Esophagus muscularis mucosa (tissue), 4 donors: ENCODE data around the gene ADAMTS2. TPM values are rescaled to one million over a fixed set of nuclear protein-coding genes. Genes with fewer than 3 reads are reported as not detected.

Experiments
- DNase-seq: peaks from one replicate; pipeline ENCODE4 v3.0.0-alpha.2; 2017; ENCODE audit errors: extremely low spot score
- H3K27ac ChIP-seq, 4 donors: fragments of 200-600 bp; sonication (generic); replicated peaks in 1 of 4; 1 replicate in 3 of 4; 2 replicates in 1 of 4; pipeline ENCODE4 v1.5.1; 2016 to 2019; ENCODE audit warnings: mild to moderate bottlenecking in 1 of 4
- H3K27me3 ChIP-seq, 4 donors: fragments of 200-600 bp; sonication (generic); one replicate each; pipeline versions ENCODE4 v1.5.1 to v1.6.0; 2016 to 2019
- H3K36me3 ChIP-seq, 4 donors: fragments of 200-600 bp; sonication (generic); one replicate each; pipeline ENCODE4 v1.5.1; 2016 to 2019
- H3K4me1 ChIP-seq, 4 donors: fragments of 200-600 bp; sonication (generic); one replicate each; pipeline ENCODE4 v1.5.1; 2016 to 2019
- H3K4me3 ChIP-seq, 4 donors: fragments of 200-600 bp; sonication (generic); 1 replicate in 2 of 4; 2 replicates in 2 of 4; pipeline ENCODE4 v1.5.1; 2016 to 2019; ENCODE audit warnings: mild to moderate bottlenecking in 4 of 4, moderate library complexity in 1 of 4
- H3K9me3 ChIP-seq, 4 donors: fragments of 200-600 bp; sonication (generic); 1 replicate in 3 of 4; 2 replicates in 1 of 4; pipeline ENCODE4 v1.5.1; 2016 to 2019
- CTCF ChIP-seq, 3 experiments: fragments of 200-600 bp in 2 of 3; fragments of 450-650 bp in 1 of 3; sonication (generic) in 2 of 3; IDR thresholded peaks; one replicate each; pipeline ENCODE4 v1.5.1; 2017 to 2019; ENCODE audit warnings: antibody characterized with exemption in 3 of 3, mild to moderate bottlenecking in 2 of 3, moderate library complexity in 1 of 3
- EP300 ChIP-seq: sonication (generic); formaldehyde crosslinking; IDR thresholded peaks from one replicate; pipeline ENCODE4 v1.6.1; 2017; ENCODE audit warnings: antibody characterized with exemption
- POLR2A ChIP-seq: fragments of 450-650 bp; IDR thresholded peaks from one replicate; pipeline ENCODE4 v1.6.1; 2017; ENCODE audit warnings: antibody characterized with exemption, moderate library complexity, mild to moderate bottlenecking, low read depth
- POLR2AphosphoS5 ChIP-seq, 2 donors: sonication (generic); formaldehyde crosslinking; IDR thresholded peaks; one replicate each; pipeline ENCODE4 v1.6.1; 2017; ENCODE audit warnings: antibody characterized with exemption in 2 of 2
- WGBS: methylation state at CpG from one replicate; pipeline ENCODE4 v1.1.5; 2018; 5-methylcytosine and 5-hydroxymethylcytosine counted together
- intact Hi-C: fragments of 100-400 bp; cut with DNase I; formaldehyde crosslinking; loops from one replicate; pipeline ENCODE4 v1.15.1; 2023
- total RNA-seq, 4 donors: library from RNA; depleted of rRNA; stranded (reverse); fragments of >200 nt; gene quantifications; one replicate each; pipeline versions ENCODE4 v1.1.0 to v1.2.1, GENCODE V29; 2016

The ADAMTS2 gene
- total RNA-seq, 4 donors from 2014 or later, result 17.8 to 31.8 (median 21.4) TPM

- no peak overlapping the region for H3K4me3 ChIP-seq
- no peaks in the 10 kb centered on the region for H3K27me3 ChIP-seq
- peak overlapping the region in 2 of 4 donors; percentile 11 to 27 for H3K27ac ChIP-seq
- no peak for DNase-seq
- intact Hi-C loops, result no loop called here
- no peaks in the 10 kb centered on the region for H3K36me3 ChIP-seq
- 36% methylated on average over 14 of the region's 14 CpGs for WGBS
- H3K4me1 ChIP-seq, result peaks cover 0 to 19% (median 12%) of the 10 kb centered on the region in 4 donors
- H3K9me3 ChIP-seq, result peaks cover 0 to 22% (median 9%) of the 10 kb centered on the region in 4 donors
- TF ChIP-seq EP300 (no peak), POLR2AphosphoS5 (IDR thresholded peaks at IDR 0.05) (no peak), CTCF (IDR thresholded peaks at IDR 0.05) (no peak), POLR2A (no peak)
These were observed 44.6 kb downstream of the ADAMTS2 start for GRCh38 chr5:179300581-179301180.

GRCh38 chr5:179298181-179298993, 46.9 kb downstream of the ADAMTS2 start:
- 96% methylated on average over 13 of the region's 14 CpGs for WGBS
- no peaks in the 10 kb centered on the region for H3K27me3 ChIP-seq
- TF ChIP-seq CTCF (IDR thresholded peaks at IDR 0.05), result no peak
- no peak for TF ChIP-seq POLR2AphosphoS5 (IDR thresholded peaks at IDR 0.05)
- TF ChIP-seq POLR2A, result no peak
- TF ChIP-seq EP300, result no peak
- no peaks in the 10 kb centered on the region for H3K9me3 ChIP-seq
- DNase-seq, result no peak
- intact Hi-C loops, result no loop called here
- H3K27ac ChIP-seq, result no peak overlapping the region
- H3K36me3 ChIP-seq, result no peaks in the 10 kb centered on the region
- peaks cover 7 to 34% (median 27%) of the 10 kb centered on the region in 4 donors for H3K4me1 ChIP-seq
- H3K4me3 ChIP-seq, result no peak overlapping the region

- no peak for TF ChIP-seq POLR2AphosphoS5 (IDR thresholded peaks at IDR 0.05)
- TF ChIP-seq EP300, result no peak
- no peak for TF ChIP-seq POLR2A
- TF ChIP-seq CTCF (IDR thresholded peaks at IDR 0.05), result no peak
- Histone ChIP-seq H3K27me3 (no peaks in the 10 kb centered on the region), H3K4me3 (no peak overlapping the region), H3K9me3 (no peaks in the 10 kb centered on the region), H3K4me1 (peaks cover 7 to 34% (median 27%) of the 10 kb centered on the region in 4 donors), H3K27ac (no peak overlapping the region), H3K36me3 (no peaks in the 10 kb centered on the region)
- no peak for DNase-seq
- 88% methylated on average over 16 of the region's 16 CpGs for WGBS
- intact Hi-C loops, result no loop called here
These were observed 47.6 kb downstream of the ADAMTS2 start for GRCh38 chr5:179297486-179298180.

- Histone ChIP-seq H3K4me1 (peaks cover 7 to 34% (median 27%) of the 10 kb centered on the region in 4 donors), H3K36me3 (no peaks in the 10 kb centered on the region), H3K27ac (no peak overlapping the region), H3K27me3 (no peaks in the 10 kb centered on the region), H3K9me3 (no peaks in the 10 kb centered on the region), H3K4me3 (no peak overlapping the region)
- DNase-seq, result no peak
- TF ChIP-seq POLR2AphosphoS5 (IDR thresholded peaks at IDR 0.05) (no peak), CTCF (IDR thresholded peaks at IDR 0.05) (no peak)
- WGBS, result 92% methylated on average over 10 of the region's 10 CpGs
- intact Hi-C loops, result no loop called here
These were observed 48.2 kb downstream of the ADAMTS2 start for GRCh38 chr5:179297026-179297425.
